GM19463 (cell line): ENCODE results near the gene CDK5RAP2.

ENCODE experiments used
- ATAC-seq: cut with Tn5 transposase; IDR thresholded peaks from one replicate; pipeline ENCODE4 v1.9.1; 2021; ENCODE audit warnings: mild to moderate bottlenecking, moderate library complexity; ENCODE audit not compliant: unreplicated experiment

Gene CDK5RAP2

GRCh38 chr9:120408680-120409258 lies 171.2 kb downstream of the CDK5RAP2 start:
- no peak for ATAC-seq

GRCh38 chr9:120405860-120406259 lies 174.1 kb downstream of the CDK5RAP2 start:
- no peak for ATAC-seq

GRCh38 chr9:120405134-120405533 lies 174.8 kb downstream of the CDK5RAP2 start:
- no peak for ATAC-seq

GRCh38 chr9:120403543-120403856 lies 176.5 kb downstream of the CDK5RAP2 start:
- no peak for ATAC-seq

DNA sequence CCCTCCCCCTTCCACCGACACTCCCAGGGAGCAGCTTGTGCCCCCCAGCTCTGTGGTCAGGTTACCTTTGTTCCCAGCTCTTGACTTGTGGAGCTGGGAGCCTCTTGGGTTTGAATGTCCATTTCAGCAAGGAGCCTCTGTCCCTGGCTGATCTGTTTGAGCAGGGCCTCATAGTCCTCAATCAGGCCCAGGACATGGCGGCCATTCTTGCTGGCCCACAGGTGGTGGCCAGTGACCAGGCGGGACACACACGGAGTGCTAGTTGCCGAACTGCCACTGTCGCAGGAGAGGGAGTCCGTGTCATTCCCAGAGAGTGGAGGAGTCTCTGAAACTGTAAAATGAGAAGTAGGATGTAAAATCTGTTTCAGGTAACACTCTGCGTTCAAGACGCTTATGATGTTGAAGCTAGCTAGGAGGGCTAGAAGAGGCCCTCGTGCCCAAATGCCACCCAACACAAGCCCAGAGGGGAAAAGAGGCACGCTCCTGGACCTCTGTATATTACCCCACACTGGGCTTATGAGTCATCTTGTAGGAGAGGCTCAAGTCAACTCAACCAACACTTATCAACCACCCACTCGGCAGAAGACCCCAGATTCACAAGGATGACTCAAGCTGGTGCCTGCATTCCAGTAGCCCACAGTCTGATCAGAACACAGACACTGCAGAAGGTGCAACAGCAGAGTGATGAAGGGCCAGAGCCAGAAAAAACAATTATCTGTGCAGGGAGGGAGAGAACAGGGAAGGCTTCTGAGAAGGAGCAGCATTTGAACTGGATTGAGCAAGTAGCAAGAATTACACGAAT lies 177.0 kb downstream of the CDK5RAP2 start:
- ATAC-seq = no peak

- no peak for ATAC-seq
These were observed 180.0 kb downstream of the CDK5RAP2 start for GRCh38 chr9:120399940-120400339.

GRCh38 chr9:120398286-120398685 lies 181.7 kb downstream of the CDK5RAP2 start:
- no peak for ATAC-seq

GRCh38 chr9:120397453-120397852 lies 182.5 kb downstream of the CDK5RAP2 start:
- ATAC-seq = no peak

- no peak for ATAC-seq
These were observed 183.0 kb downstream of the CDK5RAP2 start for GRCh38 chr9:120396931-120397330.

DNA sequence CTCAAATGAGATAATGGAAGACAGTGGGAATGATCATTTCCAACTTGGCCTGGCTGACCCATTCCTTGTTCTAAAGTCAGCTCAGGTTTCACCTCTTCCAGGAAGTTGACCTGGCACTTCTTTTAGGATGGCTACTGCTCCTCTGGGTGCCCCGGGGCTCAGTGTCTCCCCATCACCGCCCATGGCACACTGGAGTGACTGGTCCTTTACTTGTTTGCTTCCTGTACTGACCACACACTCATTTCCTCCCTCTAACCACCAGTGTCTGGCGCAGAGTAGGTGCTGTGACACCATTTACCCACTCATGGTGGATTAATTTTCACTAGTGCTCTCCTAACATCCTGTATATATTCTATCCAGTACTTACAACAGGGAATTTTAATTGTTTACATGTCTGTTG lies 183.5 kb downstream of the CDK5RAP2 start:
- no peak for ATAC-seq

DNA sequence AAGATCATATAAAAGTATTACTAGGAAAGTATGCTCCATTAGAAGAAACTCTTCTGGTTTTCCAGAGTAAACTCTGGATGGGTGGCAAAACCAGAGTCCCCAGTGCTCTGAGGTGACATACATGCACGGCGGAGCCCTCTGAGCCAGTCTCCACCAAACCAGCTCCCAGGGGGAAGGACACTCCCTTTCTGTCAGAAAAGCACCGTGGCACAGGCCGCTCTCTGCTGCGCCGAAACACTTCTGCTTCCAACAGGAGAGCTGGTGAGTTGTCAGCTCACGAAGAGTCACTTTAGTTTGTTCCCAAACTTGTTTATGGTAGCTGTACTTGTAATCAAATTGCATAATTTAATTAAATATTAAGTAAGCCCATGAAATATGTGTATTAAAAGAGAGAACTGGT lies 184.6 kb downstream of the CDK5RAP2 start:
- no peak for ATAC-seq

DNA sequence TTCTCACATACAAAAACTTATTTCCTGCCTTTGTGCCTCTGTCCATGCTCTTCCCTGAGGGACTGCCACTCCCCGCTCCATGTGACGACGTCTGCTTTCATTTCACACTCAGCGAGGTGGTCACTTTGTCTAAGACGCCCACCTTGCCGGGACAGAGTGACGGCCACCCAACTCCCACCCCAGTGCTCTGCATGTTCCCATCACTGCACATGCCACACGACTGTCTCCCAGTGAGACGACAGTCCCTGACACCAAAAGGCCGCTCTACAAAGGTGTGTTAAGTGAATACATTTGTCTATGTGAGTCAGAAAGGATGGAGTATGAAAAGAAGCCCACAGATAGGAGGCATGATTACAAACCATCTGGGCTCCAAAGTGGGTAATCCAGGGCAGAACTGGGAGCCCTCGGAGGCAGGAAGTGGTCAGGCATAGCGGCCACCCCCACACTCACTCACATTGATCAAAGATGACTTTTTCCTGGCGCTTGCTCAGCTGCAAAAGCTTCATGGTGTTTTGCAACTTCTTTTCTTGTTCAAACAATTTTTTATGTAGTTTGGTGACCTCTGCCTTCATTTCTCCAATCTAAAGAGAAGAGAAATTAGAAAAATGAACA lies 185.8 kb downstream of the CDK5RAP2 start:
- ATAC-seq = no peak

DNA sequence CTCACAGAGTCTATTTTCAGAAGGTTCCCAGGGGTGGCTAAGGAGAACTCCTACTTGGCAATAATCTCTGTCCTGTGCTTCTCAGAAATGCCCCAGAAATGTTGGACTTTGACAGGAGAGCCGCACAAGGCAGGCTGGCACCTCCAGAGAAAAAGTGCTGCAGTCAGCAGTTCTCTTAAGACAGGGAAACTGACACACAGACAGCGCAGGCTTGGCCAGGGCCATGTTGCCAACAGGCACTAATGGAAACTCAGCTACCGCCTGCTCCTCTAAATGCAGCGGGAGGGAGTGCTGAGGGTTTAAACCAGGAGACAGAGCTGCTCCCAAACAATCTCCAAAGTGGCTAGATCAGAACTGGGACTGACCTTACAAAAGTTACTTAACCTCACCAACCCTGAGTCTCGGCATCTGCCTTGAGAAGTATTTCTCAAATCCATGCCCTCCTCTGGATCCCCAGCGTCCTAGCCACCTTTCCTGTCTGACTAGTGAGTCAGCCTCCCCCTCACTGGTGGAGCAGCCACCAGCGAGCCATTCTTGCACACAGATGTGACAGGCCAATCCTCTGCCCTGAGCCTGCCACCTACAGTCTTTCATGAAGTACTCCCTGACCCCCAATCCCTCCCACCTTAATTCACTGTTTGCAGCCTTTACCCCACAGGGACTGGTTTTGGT lies 186.4 kb downstream of the CDK5RAP2 start:
- no peak for ATAC-seq

DNA sequence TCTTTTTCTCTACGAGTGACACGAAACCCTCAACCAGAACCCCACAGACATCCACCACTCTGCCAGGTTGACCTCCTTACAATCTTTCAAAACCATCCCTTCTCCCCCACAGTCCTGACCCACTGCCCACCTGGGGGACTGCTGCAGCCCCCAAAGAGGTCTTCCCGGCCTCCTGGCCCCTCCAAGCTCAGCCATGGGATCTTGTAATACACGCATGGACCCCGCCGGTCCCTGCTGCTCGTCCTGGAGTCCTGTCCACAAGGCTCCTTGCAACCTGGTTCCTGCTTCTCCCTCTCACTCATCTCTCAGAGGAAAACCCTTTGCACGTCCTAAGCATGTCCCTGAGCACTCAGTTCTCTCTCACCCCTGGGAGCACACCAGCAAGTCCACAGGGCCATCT lies 187.3 kb downstream of the CDK5RAP2 start:
- no peak for ATAC-seq

- no peak for ATAC-seq
These were observed 187.7 kb downstream of the CDK5RAP2 start for GRCh38 chr9:120392245-120392644.

- no peak for ATAC-seq
These were observed 188.3 kb downstream of the CDK5RAP2 start for GRCh38 chr9:120391691-120392090.

- ATAC-seq = no peak
These were observed 189.3 kb downstream of the CDK5RAP2 start for GRCh38 chr9:120390637-120391190.

GRCh38 chr9:120389867-120390266 lies 190.1 kb downstream of the CDK5RAP2 start:
- no peak for ATAC-seq

DNA sequence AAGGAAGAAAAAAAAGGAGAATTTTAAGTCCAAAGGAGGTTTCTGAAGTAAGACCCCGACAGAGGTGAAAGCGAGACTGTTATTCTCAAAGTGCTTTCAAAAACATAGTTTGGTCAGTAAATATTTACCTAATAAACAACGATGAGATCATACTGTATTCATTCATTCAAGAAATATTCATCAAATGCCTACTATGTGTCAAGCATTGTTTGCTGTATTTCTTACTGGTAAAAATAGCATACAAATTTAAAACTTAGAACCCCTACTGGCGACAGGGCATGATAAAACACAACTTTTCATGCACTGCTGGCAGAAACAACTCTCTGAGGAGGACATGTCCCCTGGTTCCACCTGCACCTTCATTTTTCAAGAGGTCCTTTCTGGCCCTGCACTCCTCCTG lies 190.7 kb downstream of the CDK5RAP2 start:
- no peak for ATAC-seq

DNA sequence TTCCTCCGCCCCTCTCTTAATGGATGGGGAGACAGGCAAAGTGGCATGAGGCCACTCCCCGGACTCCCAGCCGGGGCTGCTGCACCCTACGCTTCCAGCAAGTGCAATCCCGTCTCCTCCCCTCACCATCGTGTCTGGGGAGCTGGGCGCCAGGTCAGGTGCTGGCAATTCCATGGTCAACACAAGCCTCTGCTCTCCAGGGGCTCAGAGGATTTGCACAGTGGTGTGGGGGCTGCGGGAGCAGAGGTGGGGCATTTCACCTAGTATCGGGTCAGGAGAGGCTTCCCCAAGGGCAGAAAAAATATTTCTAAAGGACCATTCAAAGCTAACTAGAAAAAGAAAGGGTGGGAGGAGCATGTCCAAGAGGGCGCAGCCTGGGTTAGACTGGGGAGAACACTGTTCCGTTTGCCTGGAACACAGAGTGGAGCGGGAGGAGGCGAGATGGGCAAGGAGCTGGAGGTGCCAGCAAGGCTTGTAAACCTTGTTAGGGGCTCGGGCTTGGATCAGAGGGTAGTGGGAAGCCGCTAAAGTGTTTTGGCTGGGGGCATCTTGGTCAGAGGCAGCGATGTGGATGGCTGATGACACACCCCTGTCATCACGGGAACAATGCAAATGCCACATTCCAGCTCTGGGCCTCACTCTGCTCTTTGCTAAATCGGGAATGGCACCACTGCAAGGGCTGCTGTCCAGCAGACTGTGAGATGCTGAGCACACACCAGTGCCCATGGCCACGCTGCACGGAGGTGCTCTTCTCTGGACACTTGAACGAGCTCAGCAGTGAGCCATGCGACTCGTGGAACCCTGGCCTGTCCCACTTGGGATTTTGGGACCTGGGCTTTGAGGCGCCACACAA lies 191.7 kb downstream of the CDK5RAP2 start:
- no peak for ATAC-seq
